ENCODE measurements around the gene STK39.

DNA sequence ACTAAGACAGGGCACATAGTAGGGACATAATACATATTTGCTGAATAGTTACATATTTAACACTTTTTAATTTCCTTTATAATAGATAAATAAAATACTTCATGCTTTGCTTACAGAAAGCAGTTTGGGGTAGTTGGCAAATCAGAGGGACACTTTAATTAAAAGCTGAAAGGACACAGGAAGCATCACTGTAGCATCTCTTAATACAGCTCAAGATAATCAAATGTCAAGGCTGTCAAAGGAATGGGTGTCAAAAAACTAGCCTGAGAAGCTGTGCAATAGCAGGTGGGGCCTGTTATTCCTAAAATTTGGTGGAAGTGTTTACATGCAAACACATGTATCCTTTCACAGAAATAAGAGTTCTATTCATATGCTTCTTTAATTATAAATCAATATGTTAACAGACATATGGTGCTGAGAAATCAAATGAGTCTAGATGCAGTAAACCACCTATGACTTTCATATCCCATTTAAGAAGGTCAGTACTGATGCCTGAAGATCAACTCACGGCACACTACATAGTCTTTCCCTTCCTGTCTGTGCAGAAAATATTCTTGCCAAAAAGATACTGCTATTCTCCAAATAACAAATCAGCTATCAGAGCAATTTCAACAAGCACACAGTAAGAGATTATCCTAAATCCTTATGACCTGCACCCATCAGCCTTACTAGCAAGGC is 174.6 kb downstream of the STK39 start:
- TF ChIP-seq, protein P1, sequence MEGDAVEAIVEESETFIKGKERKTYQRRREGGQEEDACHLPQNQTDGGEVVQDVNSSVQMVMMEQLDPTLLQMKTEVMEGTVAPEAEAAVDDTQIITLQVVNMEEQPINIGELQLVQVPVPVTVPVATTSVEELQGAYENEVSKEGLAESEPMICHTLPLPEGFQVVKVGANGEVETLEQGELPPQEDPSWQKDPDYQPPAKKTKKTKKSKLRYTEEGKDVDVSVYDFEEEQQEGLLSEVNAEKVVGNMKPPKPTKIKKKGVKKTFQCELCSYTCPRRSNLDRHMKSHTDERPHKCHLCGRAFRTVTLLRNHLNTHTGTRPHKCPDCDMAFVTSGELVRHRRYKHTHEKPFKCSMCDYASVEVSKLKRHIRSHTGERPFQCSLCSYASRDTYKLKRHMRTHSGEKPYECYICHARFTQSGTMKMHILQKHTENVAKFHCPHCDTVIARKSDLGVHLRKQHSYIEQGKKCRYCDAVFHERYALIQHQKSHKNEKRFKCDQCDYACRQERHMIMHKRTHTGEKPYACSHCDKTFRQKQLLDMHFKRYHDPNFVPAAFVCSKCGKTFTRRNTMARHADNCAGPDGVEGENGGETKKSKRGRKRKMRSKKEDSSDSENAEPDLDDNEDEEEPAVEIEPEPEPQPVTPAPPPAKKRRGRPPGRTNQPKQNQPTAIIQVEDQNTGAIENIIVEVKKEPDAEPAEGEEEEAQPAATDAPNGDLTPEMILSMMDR (conservative IDR thresholded peaks at IDR 0.05; ENCODE audit: low read length), result no peak
- TF ChIP-seq EZH2phosphoT487 (IDR thresholded peaks at IDR 0.05; ENCODE audit: borderline replicate concordance, low read depth, low read length), result no peak
